Esophagus muscularis mucosa (tissue), 3 donors: ENCODE results near the gene TP53I13.

Source experiments
- POLR2A ChIP-seq: fragments of 450-650 bp; IDR thresholded peaks from one replicate; pipeline ENCODE4 v1.6.1; 2017; ENCODE audit warnings: antibody characterized with exemption, moderate library complexity, mild to moderate bottlenecking, low read depth
- TF ChIP-seq, protein P1 (sequence below), 3 experiments: fragments of 200-600 bp in 2 of 3; fragments of 450-650 bp in 1 of 3; sonication (generic) in 2 of 3; IDR thresholded peaks; one replicate each; pipeline ENCODE4 v1.5.1; 2017 to 2019; ENCODE audit warnings: antibody characterized with exemption in 3 of 3, mild to moderate bottlenecking in 2 of 3, moderate library complexity in 1 of 3

DNA sequence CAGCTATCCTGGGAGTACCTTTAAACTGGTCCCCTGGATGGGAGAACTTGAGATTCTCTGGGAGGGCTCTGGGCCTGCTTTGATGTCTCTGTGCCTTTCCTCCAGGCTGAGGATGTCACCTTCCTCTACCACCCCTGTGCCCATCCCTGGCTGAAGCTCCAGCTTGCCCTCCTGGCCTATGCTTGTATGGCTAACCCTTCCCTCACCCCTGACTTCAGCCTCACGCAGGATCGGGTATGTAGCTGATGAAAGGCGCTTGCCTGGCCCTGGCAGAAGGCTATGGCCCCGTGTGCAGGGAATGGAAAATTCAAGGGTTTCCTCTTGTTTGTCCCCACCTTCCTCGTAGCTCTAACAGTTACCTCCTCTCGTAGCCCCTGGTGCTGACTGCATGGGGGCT, 3.0 kb downstream of the TP53I13 start:
- TF ChIP-seq POLR2A, result no peak
- TF ChIP-seq, protein P1, sequence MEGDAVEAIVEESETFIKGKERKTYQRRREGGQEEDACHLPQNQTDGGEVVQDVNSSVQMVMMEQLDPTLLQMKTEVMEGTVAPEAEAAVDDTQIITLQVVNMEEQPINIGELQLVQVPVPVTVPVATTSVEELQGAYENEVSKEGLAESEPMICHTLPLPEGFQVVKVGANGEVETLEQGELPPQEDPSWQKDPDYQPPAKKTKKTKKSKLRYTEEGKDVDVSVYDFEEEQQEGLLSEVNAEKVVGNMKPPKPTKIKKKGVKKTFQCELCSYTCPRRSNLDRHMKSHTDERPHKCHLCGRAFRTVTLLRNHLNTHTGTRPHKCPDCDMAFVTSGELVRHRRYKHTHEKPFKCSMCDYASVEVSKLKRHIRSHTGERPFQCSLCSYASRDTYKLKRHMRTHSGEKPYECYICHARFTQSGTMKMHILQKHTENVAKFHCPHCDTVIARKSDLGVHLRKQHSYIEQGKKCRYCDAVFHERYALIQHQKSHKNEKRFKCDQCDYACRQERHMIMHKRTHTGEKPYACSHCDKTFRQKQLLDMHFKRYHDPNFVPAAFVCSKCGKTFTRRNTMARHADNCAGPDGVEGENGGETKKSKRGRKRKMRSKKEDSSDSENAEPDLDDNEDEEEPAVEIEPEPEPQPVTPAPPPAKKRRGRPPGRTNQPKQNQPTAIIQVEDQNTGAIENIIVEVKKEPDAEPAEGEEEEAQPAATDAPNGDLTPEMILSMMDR (IDR thresholded peaks at IDR 0.05), result no peak
